ENCODE data around the gene SYPL2.

The SYPL2 gene

GRCh38 chr1:109514846-109515245 is 48.5 kb downstream of the SYPL2 start:
- in situ Hi-C loops (cut with HindIII; ENCODE audit: low pct_ligation_motif_present, low sequenced_read_pairs) = no loop called here
- no peak overlapping the region for H3K27ac ChIP-seq
- peaks cover 5% of the 10 kb centered on the region for H3K27me3 ChIP-seq (replicated peaks)
- no peaks in the 10 kb centered on the region for H3K36me3 ChIP-seq (replicated peaks)
- no peak overlapping the region for H3K4me3 ChIP-seq (ENCODE audit: low read depth, low read length)
- no peak for TF ChIP-seq CTCF (IDR thresholded peaks at IDR 0.05; ENCODE audit: low read depth, low read length, missing control alignments)
- no peak for DNase-seq

- in situ Hi-C loops (cut with HindIII; ENCODE audit: low pct_ligation_motif_present, low sequenced_read_pairs) = no loop called here
- no peak overlapping the region for H3K4me3 ChIP-seq (ENCODE audit: low read depth, low read length)
- DNase-seq = no peak
- no peak overlapping the region for H3K27ac ChIP-seq
- TF ChIP-seq CTCF (IDR thresholded peaks at IDR 0.05; ENCODE audit: low read depth, low read length, missing control alignments) = no peak
- H3K27me3 ChIP-seq (replicated peaks) = peaks cover 10% of the 10 kb centered on the region
- no peaks in the 10 kb centered on the region for H3K36me3 ChIP-seq (replicated peaks)
These were observed 50.5 kb downstream of the SYPL2 start for GRCh38 chr1:109516872-109517271.

GRCh38 chr1:109517337-109517736 is 51.0 kb downstream of the SYPL2 start:
- no peaks in the 10 kb centered on the region for H3K36me3 ChIP-seq (replicated peaks)
- TF ChIP-seq CTCF (IDR thresholded peaks at IDR 0.05; ENCODE audit: low read depth, low read length, missing control alignments) = no peak
- no peak for DNase-seq
- H3K27ac ChIP-seq = no peak overlapping the region
- in situ Hi-C loops (cut with HindIII; ENCODE audit: low pct_ligation_motif_present, low sequenced_read_pairs) = no loop called here
- H3K27me3 ChIP-seq (replicated peaks) = peaks cover 14% of the 10 kb centered on the region
- no peak overlapping the region for H3K4me3 ChIP-seq (ENCODE audit: low read depth, low read length)

- Histone ChIP-seq H3K27me3 (replicated peaks) (peaks cover 14% of the 10 kb centered on the region), H3K4me3 (ENCODE audit: low read depth, low read length) (no peak overlapping the region), H3K27ac (no peak overlapping the region), H3K36me3 (replicated peaks) (no peaks in the 10 kb centered on the region)
- no peak for TF ChIP-seq CTCF (IDR thresholded peaks at IDR 0.05; ENCODE audit: low read depth, low read length, missing control alignments)
- in situ Hi-C loops (cut with HindIII; ENCODE audit: low pct_ligation_motif_present, low sequenced_read_pairs) = no loop called here
- no peak for DNase-seq
These were observed 54.9 kb downstream of the SYPL2 start for GRCh38 chr1:109521002-109521951.

- no peaks in the 10 kb centered on the region for H3K36me3 ChIP-seq (replicated peaks)
- H3K4me3 ChIP-seq (ENCODE audit: low read depth, low read length) = no peak overlapping the region
- H3K27me3 ChIP-seq (replicated peaks) = peaks cover 17% of the 10 kb centered on the region
- no peak for TF ChIP-seq CTCF (IDR thresholded peaks at IDR 0.05; ENCODE audit: low read depth, low read length, missing control alignments)
- in situ Hi-C loops (cut with HindIII; ENCODE audit: low pct_ligation_motif_present, low sequenced_read_pairs) = no loop called here
- H3K27ac ChIP-seq = no peak overlapping the region
- no peak for DNase-seq
These were observed 55.7 kb downstream of the SYPL2 start for GRCh38 chr1:109522026-109522425.

Data from brain microvascular endothelial cell (primary cell).